IMR-90 (cell line): ENCODE measurements around the gene PBX3. TPM values are rescaled to one million over a fixed set of nuclear protein-coding genes. Genes with fewer than 3 reads are reported as not detected.

Experiments
- ATAC-seq: fragments of 200-7000 bp; cut with Tn5 transposase; 2 replicates; pipeline ENCODE4 v1.9.1; 2020; ENCODE audit warnings: low read depth, mild to moderate bottlenecking, moderate library complexity
- BruUV-seq: library from RNA; stranded (reverse); fragments of 400-500 nt; replicated peaks from 2 replicates; lab custom pipeline; 2021; lab: Mats Ljungman, UMichigan
- CTCF ChIA-PET: fragments of 300-600 bp; formaldehyde crosslinking; extraction: SDS; loops from one replicate; lab custom pipeline; 2021; ENCODE audit warnings: antibody characterized with exemption; lab: Yijun Ruan, JAX
- POLR2A ChIA-PET: fragments of 300-600 bp; sonication (Branson Sonifier 250); formaldehyde crosslinking; loops from one replicate; lab custom pipeline; 2022; ENCODE audit warnings: antibody characterized with exemption; ENCODE audit not compliant: unreplicated experiment; lab: Charles Lee
- DNase-seq: peaks from one replicate; pipeline ENCODE4 v3.0.0; 2013
- H2AFZ ChIP-seq: replicated peaks from 2 replicates; pipeline ENCODE3; 2013; ENCODE audit warnings: low read length, mild to moderate bottlenecking; ENCODE audit not compliant: poor library complexity
- H2AK5ac ChIP-seq: 2 replicates; pipeline ENCODE4 v1.6.1; 2013; ENCODE audit warnings: low read depth, low read length, inconsistent platforms
- H2AK9ac ChIP-seq: replicated peaks from 2 replicates; pipeline ENCODE3; 2013; ENCODE audit warnings: mild to moderate bottlenecking, low read depth, low read length, moderate library complexity; ENCODE audit not compliant: poor library complexity
- H2BK120ac ChIP-seq: 2 replicates; pipeline ENCODE4 v1.6.1; 2013; ENCODE audit warnings: low read depth, low read length, inconsistent platforms
- H2BK15ac ChIP-seq: 3 replicates; pipeline ENCODE4 v1.6.1; 2013; ENCODE audit warnings: low read depth, low read length, inconsistent platforms
- H2BK20ac ChIP-seq: 2 replicates; pipeline ENCODE4 v1.6.1; 2013; ENCODE audit warnings: low read depth, mild to moderate bottlenecking, inconsistent platforms, low read length, moderate library complexity
- H2BK5ac ChIP-seq: 2 replicates; pipeline ENCODE4 v1.6.1; 2013; ENCODE audit warnings: mild to moderate bottlenecking, low read depth, low read length, inconsistent platforms; ENCODE audit not compliant: poor library complexity, severe bottlenecking
- H3K14ac ChIP-seq: replicated peaks from 2 replicates; pipeline ENCODE4 v1.6.1; 2013; ENCODE audit warnings: low read depth, low read length, inconsistent platforms
- H3K18ac ChIP-seq: 2 replicates; pipeline ENCODE4 v1.6.1; 2013; ENCODE audit warnings: low read depth, low read length, control low read depth
- H3K23ac ChIP-seq: 2 replicates; pipeline ENCODE4 v1.6.1; 2013; ENCODE audit warnings: low read depth, low read length, inconsistent platforms
- H3K27ac ChIP-seq: 2 replicates; pipeline ENCODE4 v1.5.1; 2013; ENCODE audit warnings: mild to moderate bottlenecking, control low read depth, low read length; ENCODE audit not compliant: insufficient read depth
- H3K27me3 ChIP-seq: 2 replicates; pipeline ENCODE4 v1.6.1; 2013; ENCODE audit warnings: low read length; ENCODE audit not compliant: control insufficient read depth, insufficient read depth
- H3K36me3 ChIP-seq: 2 replicates; pipeline ENCODE4 v1.6.1; 2013; ENCODE audit warnings: low read length, mixed read lengths; ENCODE audit not compliant: control insufficient read depth, insufficient read depth
- H3K4ac ChIP-seq: 2 replicates; pipeline ENCODE4 v1.6.1; 2013; ENCODE audit warnings: low read depth, low read length, inconsistent platforms
- H3K4me1 ChIP-seq: 2 replicates; pipeline ENCODE4 v1.6.1; 2013; ENCODE audit warnings: low read length, mixed read lengths; ENCODE audit not compliant: control insufficient read depth, insufficient read depth
- H3K4me2 ChIP-seq: 2 replicates; pipeline ENCODE4 v1.6.1; 2013; ENCODE audit warnings: low read depth, mild to moderate bottlenecking, control low read depth, low read length, moderate library complexity
- H3K4me3 ChIP-seq: 2 replicates; pipeline ENCODE4 v1.5.1; 2013; ENCODE audit warnings: low read depth, mild to moderate bottlenecking, control low read depth, low read length, moderate library complexity; ENCODE audit not compliant: insufficient read depth
- H3K56ac ChIP-seq: 2 replicates; pipeline ENCODE4 v1.6.1; 2013; ENCODE audit warnings: low read length, inconsistent platforms; ENCODE audit not compliant: insufficient read depth; ENCODE audit errors: extremely low read depth
- H3K79me1 ChIP-seq, 2 experiments: 2 replicates each; pipeline ENCODE4 v1.6.1; 2013; ENCODE audit warnings: low read length in 2 of 2, inconsistent platforms in 1 of 2, low read depth in 1 of 2
- H3K9ac ChIP-seq: 2 replicates; pipeline ENCODE4 v1.6.1; 2013; ENCODE audit warnings: low read depth, low read length, control low read depth
- H3K9me1 ChIP-seq: 2 replicates; pipeline ENCODE4 v1.6.1; 2013; ENCODE audit warnings: low read length, inconsistent platforms; ENCODE audit not compliant: insufficient read depth
- H3K9me3 ChIP-seq: 2 replicates; pipeline ENCODE4 v1.6.1; 2013; ENCODE audit warnings: low read length; ENCODE audit not compliant: control insufficient read depth, insufficient read depth
- H4K20me1 ChIP-seq: 2 replicates; pipeline ENCODE4 v1.6.1; 2013; ENCODE audit warnings: low read length, inconsistent platforms; ENCODE audit not compliant: insufficient read depth
- H4K5ac ChIP-seq: 2 replicates; pipeline ENCODE4 v1.6.1; 2013; ENCODE audit warnings: mild to moderate bottlenecking, low read depth, low read length, control low read depth
- H4K8ac ChIP-seq, 2 experiments: 2 replicates each; pipeline ENCODE4 v1.6.1; 2013; ENCODE audit warnings: low read depth in 2 of 2, low read length in 2 of 2, control low read depth in 1 of 2, inconsistent platforms in 1 of 2
- H4K91ac ChIP-seq: 2 replicates; pipeline ENCODE4 v1.6.1; 2013; ENCODE audit warnings: low read depth, low read length, inconsistent platforms; ENCODE audit not compliant: insufficient read depth
- POLR2A ChIP-seq: IDR thresholded peaks from 2 replicates; pipeline ENCODE4 v1.6.1; 2012; ENCODE audit warnings: mild to moderate bottlenecking, low read depth, low read length
- WGBS, 2 experiments: methylation state at CpG; one replicate each; pipeline versions ENCODE4 v1.1.5 to v1.1.7; 2013; ENCODE audit warnings: missing lambda C conversion rate in 2 of 2; ENCODE audit not compliant: insufficient read length in 1 of 2; ENCODE audit errors: extremely low coverage in 2 of 2; 5-methylcytosine and 5-hydroxymethylcytosine counted together
- dilution Hi-C: fragments of 300-500 bp; cut with HindIII; formaldehyde crosslinking; loops from one replicate; pipeline ENCODE4 v1.14.3; 2018; ENCODE audit warnings: low sequenced_read_pairs; ENCODE audit not compliant: unreplicated experiment
- in situ Hi-C: fragments of 300-500 bp; cut with MboI; formaldehyde crosslinking; loops from 3 replicates; pipeline ENCODE4 v1.14.3; 2019; ENCODE audit warnings: low sequenced_read_pairs, inconsistent platforms, mixed read lengths
- intact Hi-C: fragments of 100-400 bp; cut with micrococcal nuclease; formaldehyde crosslinking; loops from 2 replicates; pipeline ENCODE4 v1.10.0; 2022
- polyA plus RNA-seq, 3 experiments: library from polyadenylated mRNA; depleted of rRNA; stranded (reverse); fragments of >200 nt; gene quantifications; 2 replicates each; pipeline ENCODE4 v1.2.3, GENCODE V29; 2012; ENCODE audit warnings: low replicate concordance in 1 of 3
- total RNA-seq: library from RNA; depleted of rRNA; stranded (reverse); fragments of >200 nt; gene quantifications from 2 replicates; pipeline ENCODE4 v1.2.3, GENCODE V29; 2012
- TF ChIP-seq, protein P1 (sequence below): fragments of 150-350 bp; IDR thresholded peaks from 2 replicates; pipeline ENCODE4 v1.6.1; 2017; ENCODE audit warnings: mild to moderate bottlenecking, antibody characterized with exemption, low read length, low read depth
- TF ChIP-seq, protein P2 (sequence below): conservative IDR thresholded peaks from 2 replicates; pipeline ENCODE4 v1.5.1; 2012; ENCODE audit warnings: mild to moderate bottlenecking, low read depth, low read length, improper control_type of control experiment

PBX3 gene
- total and polyA plus RNA-seq, 2 of the 4 experiments (the other 2 are of a cell fraction) = 12.0 to 15.6 TPM

DNA sequence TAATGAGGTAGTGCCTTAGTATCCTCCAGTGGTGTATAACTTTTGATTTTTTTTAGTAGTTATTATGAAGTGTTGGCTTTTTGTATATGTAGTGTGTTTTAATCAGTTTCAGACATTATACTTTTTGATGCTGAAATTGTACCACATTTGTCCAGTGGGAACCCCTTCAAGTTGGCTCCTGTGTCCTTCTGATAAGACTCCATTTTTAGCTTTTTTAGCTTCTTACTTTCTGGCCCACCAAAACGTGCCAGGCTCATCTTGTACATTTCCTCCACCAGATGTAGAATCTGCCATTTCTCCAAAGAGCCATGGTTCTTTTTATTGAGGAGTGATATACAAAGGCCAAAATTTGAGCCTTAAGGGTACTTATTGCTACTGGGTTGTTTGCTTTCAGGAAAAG lies 84.4 kb downstream of the PBX3 start:
- no TSS peak for BruUV-seq
- Histone ChIP-seq H3K4me1 (peaks cover 4% of the 10 kb centered on the region), H3K36me3 (no peaks in the 10 kb centered on the region), H3K4me2 (no peak overlapping the region), H4K91ac (no peak overlapping the region), H3K14ac (no peak overlapping the region), H3K27ac (no peak overlapping the region), H3K23ac (no peak overlapping the region), H2BK20ac (no peak overlapping the region), H3K18ac (no peak overlapping the region), H2AK9ac (no peak overlapping the region), H3K56ac (no peak overlapping the region), H2BK120ac (no peak overlapping the region), H2AK5ac (no peak overlapping the region), H3K9me1 (0 out of 2 replicates have a peak, but pooled peaks cover 3% of the 10 kb centered on the region), H3K4ac (no peak overlapping the region), H3K27me3 (no peaks in the 10 kb centered on the region), H3K4me3 (no peak overlapping the region), H4K5ac (no peak overlapping the region), H4K8ac (no peak overlapping the region), H2BK5ac (no peak overlapping the region), H3K79me1 (peaks cover 12 to 20% of the 10 kb centered on the region in 2 experiments), H2BK15ac (no peak overlapping the region), H4K20me1 (no peaks in the 10 kb centered on the region), H3K9me3 (no peaks in the 10 kb centered on the region), H2AFZ (no peak overlapping the region), H3K9ac (no peak overlapping the region)
- no CpG with 5 or more reads among the region's 1 CpG for WGBS, 2 experiments
- CTCF ChIA-PET = interaction anchor here (0.6 kb wide), 1 partner anchor 66 kb away, joined by 5 read pairs; no protein-coding TSS in a partner anchor
- ATAC-seq (no peak), DNase-seq (no peak)
- dilution Hi-C loops (no loop called here), in situ Hi-C loops (no loop called here), intact Hi-C loops (no loop called here)
- POLR2A ChIA-PET = no interaction called here
- TF ChIP-seq, protein P1, sequence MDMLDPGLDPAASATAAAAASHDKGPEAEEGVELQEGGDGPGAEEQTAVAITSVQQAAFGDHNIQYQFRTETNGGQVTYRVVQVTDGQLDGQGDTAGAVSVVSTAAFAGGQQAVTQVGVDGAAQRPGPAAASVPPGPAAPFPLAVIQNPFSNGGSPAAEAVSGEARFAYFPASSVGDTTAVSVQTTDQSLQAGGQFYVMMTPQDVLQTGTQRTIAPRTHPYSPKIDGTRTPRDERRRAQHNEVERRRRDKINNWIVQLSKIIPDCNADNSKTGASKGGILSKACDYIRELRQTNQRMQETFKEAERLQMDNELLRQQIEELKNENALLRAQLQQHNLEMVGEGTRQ = no peak
- no peak for TF ChIP-seq POLR2A
- TF ChIP-seq, protein P2, sequence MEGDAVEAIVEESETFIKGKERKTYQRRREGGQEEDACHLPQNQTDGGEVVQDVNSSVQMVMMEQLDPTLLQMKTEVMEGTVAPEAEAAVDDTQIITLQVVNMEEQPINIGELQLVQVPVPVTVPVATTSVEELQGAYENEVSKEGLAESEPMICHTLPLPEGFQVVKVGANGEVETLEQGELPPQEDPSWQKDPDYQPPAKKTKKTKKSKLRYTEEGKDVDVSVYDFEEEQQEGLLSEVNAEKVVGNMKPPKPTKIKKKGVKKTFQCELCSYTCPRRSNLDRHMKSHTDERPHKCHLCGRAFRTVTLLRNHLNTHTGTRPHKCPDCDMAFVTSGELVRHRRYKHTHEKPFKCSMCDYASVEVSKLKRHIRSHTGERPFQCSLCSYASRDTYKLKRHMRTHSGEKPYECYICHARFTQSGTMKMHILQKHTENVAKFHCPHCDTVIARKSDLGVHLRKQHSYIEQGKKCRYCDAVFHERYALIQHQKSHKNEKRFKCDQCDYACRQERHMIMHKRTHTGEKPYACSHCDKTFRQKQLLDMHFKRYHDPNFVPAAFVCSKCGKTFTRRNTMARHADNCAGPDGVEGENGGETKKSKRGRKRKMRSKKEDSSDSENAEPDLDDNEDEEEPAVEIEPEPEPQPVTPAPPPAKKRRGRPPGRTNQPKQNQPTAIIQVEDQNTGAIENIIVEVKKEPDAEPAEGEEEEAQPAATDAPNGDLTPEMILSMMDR = no peak
